Aorta (tissue), 5 donors: ENCODE results near the gene CRYGN. TPM values are rescaled to one million over a fixed set of nuclear protein-coding genes. Genes with fewer than 3 reads are reported as not detected.
A peak's percentile ranks its signal among the peaks of the same experiment; 100 is the strongest.

Source experiments
- ATAC-seq: fragments of 200-7000 bp; cut with Tn5 transposase; one replicate; pipeline ENCODE4 v1.9.1; 2022; ENCODE audit warnings: moderate library complexity; ENCODE audit not compliant: low FRiP score
- DNase-seq, 2 donors: peaks; one replicate each; pipeline ENCODE4 v3.0.0-alpha.2; 2020
- H3K27ac ChIP-seq, 2 donors: one replicate each; pipeline ENCODE4 v1.5.1; 2013; ENCODE audit warnings: low read length in 2 of 2, mild to moderate bottlenecking in 2 of 2, moderate library complexity in 2 of 2, control low read depth in 1 of 2, inconsistent platforms in 1 of 2, low read depth in 1 of 2
- H3K27me3 ChIP-seq, 2 donors: one replicate each; pipeline ENCODE4 v1.6.1; 2013; ENCODE audit warnings: control low read depth in 1 of 2, low read length in 1 of 2, mild to moderate bottlenecking in 1 of 2, moderate library complexity in 1 of 2; ENCODE audit not compliant: insufficient read depth in 2 of 2, control insufficient read depth in 1 of 2
- H3K36me3 ChIP-seq, 2 donors: one replicate each; pipeline ENCODE4 v1.6.1; 2013; ENCODE audit warnings: control low read depth in 1 of 2, low read length in 1 of 2, mild to moderate bottlenecking in 1 of 2; ENCODE audit not compliant: insufficient read depth in 2 of 2, control insufficient read depth in 1 of 2
- H3K4me1 ChIP-seq, 2 donors: one replicate each; pipeline ENCODE4 v1.6.1; 2013; ENCODE audit warnings: low read length in 2 of 2, control low read depth in 1 of 2, mild to moderate bottlenecking in 1 of 2, moderate library complexity in 1 of 2; ENCODE audit not compliant: insufficient read depth in 2 of 2, control insufficient read depth in 1 of 2
- H3K4me3 ChIP-seq, 2 donors: one replicate each; pipeline ENCODE4 v1.5.1; 2013; ENCODE audit warnings: low read length in 2 of 2, control low read depth in 1 of 2, mild to moderate bottlenecking in 1 of 2
- H3K9me3 ChIP-seq: one replicate; pipeline ENCODE4 v1.6.1; 2013; ENCODE audit warnings: mild to moderate bottlenecking, low read length; ENCODE audit not compliant: control insufficient read depth
- WGBS, 2 donors: extraction: QIAGEN DNeasy Blood & Tissue Kit; methylation state at CpG; one replicate each; pipeline ENCODE4 v1.1.7; 2013; 5-methylcytosine and 5-hydroxymethylcytosine counted together
- intact Hi-C, 2 donors: fragments of 100-400 bp; cut with DNase I; formaldehyde crosslinking; loops; one replicate each; pipeline versions ENCODE4 v1.14.2 to v1.15.0; 2022
- polyA plus RNA-seq, 2 donors: library from polyadenylated mRNA; stranded (reverse); fragments of 200-250 nt; gene quantifications; one replicate each; pipeline ENCODE4 v1.2.3, GENCODE V29; 2013
- total RNA-seq, 2 donors: library from RNA; stranded (reverse); fragmentation: NEBNext Ultra II Directional; extraction: Animal tissue kit (Norgen Biotek cat#: 25700); gene quantifications; one replicate each; pipeline ENCODE4 v1.2.1, GENCODE V29; 2021
- donor health status: healthy with polysubstance abuse.
- donor health status: Bipolar disorder and iron deficiency.
- donor health status: DM: no; HTN: no; CAD: no.
- donor health status: DM: no; HTN: no; CAD: no.
- donor health status: DM: yes; HTN: yes; CAD: no.

The CRYGN gene
- total and polyA plus RNA-seq, 4 donors = 0.56 to 1.7 (median 1.1) TPM

DNA sequence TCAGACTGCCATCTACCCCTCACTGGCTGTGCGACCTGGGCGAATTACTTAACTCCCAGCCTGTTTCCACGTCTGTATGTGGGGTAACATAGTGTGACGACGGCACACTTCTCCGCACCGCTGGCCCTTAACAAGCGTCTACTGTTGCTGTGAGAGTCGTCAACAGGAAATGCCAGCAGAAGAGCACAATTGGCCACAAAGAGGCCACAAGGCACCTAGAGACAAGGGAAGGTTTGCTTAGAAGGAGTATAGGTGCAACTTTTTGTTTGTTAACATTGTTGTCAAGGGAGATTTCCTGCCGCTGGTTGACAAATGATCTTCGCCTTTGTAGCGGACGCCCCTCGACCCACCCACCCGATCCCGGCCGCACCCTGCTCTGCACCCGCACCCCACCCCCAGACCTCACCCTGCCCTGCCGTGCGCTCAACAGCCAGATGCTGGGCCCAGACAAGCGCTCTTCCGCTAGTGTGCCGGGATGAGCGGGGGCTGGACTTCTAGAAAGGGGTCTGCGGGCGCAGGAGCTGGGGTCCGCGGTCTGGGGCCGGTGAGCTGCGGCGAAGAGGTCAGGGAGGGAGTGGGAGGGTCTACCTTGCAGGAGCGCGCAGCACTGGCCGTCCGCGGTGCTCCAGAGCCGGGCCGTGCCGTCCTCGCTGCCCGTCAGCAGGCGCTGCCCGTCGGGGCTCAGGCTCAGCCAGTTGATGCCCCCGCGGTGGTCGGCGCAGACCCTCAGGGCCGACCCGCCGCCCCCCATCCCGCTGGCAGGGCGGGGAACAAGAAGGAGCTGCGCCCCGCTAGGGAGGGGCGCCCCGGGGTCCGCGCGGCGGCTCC, 30.9 kb downstream of the CRYGN start:
- Histone ChIP-seq H3K27ac (no peak overlapping the region), H3K27me3 (peaks cover 0 to 2% of the 10 kb centered on the region in 2 donors), H3K4me3 (no peak overlapping the region), H3K36me3 (no peaks in the 10 kb centered on the region), H3K4me1 (no peaks in the 10 kb centered on the region), H3K9me3 (no peaks in the 10 kb centered on the region)
- no peak for DNase-seq
- ATAC-seq = no peak
- intact Hi-C loops = no loop called here
- 27 to 29% methylated on average over 48 to 61 of the region's 61 CpGs for WGBS, 2 donors

- H3K4me3 ChIP-seq = no peak overlapping the region
- intact Hi-C loops = no loop called here
- ATAC-seq (no peak), DNase-seq (no peak)
- no peak overlapping the region for H3K27ac ChIP-seq
- H3K36me3 ChIP-seq = no peaks in the 10 kb centered on the region
- H3K27me3 ChIP-seq = peaks cover 0 to 2% of the 10 kb centered on the region in 2 donors
- WGBS, 2 donors = 87 to 91% methylated on average over 7 of the region's 7 CpGs
- H3K4me1 ChIP-seq = no peaks in the 10 kb centered on the region
- H3K9me3 ChIP-seq = no peaks in the 10 kb centered on the region
These were observed 31.5 kb downstream of the CRYGN start for GRCh38 chr7:151408498-151408838.

DNA sequence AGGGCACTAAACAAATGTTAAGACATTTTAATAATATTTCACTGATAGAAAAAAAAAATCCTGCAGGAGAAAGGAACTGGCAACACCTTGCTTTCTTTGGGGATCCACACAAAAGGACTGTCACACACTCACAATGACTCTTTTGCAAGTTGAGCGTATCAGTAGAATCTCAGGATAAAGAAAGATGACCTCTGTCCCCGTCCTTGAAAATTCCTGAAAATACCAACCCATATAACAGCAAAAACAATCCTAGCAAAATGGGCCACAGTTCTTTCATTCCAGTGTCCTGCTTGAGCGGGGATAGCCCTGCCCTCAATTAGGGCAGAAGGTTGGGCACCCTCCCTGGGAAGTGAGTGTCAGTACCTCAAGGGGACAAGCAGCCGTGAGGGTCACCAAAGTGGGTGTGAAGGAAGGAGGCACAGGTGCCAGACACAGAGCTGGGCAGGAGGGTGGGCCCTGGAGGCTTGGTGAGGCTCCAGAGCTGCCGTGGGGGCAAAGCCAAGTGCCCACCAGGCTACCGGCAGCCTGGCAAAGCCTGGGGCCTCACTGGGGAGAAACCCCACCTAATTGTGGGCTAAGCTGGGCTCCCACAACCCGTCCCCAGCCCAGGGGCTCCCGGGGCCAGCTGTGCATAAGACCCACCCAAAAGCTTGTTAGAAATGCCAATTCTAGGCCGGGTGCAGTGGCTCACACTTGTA, 32.9 kb downstream of the CRYGN start:
- no peaks in the 10 kb centered on the region for H3K4me1 ChIP-seq
- ATAC-seq (no peak), DNase-seq (no peak)
- no peaks in the 10 kb centered on the region for H3K9me3 ChIP-seq
- 93 to 96% methylated on average over 9 of the region's 9 CpGs for WGBS, 2 donors
- H3K4me3 ChIP-seq = no peak overlapping the region
- peaks cover 0 to 2% of the 10 kb centered on the region in 2 donors for H3K27me3 ChIP-seq
- intact Hi-C loops = no loop called here
- no peak overlapping the region for H3K27ac ChIP-seq
- H3K36me3 ChIP-seq = no peaks in the 10 kb centered on the region

DNA sequence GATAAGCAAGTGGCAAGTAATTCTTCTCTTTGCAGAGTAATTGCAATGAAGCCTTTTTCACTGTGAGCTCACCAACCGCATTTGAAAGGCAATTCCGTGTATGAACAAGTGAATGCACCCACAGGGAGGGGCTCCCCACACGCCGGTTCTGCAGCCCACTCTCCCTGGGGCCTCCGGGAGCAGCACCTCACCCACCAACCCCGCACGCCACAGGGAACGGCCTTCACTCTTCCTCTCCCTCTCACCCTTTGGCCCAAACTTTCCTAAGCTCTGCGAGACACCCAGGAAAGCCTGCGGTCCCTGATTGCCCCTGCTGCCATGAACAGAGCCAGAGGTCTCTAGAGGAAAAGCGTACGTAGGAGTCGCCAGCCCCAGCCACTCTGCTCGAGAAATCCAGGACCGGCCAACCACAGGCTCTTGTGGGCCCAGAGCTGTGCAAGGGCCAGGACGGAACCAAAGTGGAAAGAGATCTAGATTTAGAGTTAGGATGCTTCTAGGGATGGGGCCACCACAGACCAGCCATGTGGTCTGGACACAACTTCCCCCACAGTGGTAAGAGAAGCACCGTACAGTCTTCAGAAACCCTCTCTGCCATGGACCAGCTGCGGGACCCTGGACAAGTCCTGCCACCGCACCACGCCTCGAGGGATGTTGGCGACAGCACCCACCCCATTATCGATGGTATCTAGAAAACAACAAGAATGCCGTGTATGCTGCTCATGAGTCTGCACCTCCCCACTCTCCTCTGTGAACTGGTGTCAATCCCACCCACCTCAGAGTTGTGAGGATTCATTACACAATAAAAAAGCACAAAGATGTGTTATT, 33.7 kb downstream of the CRYGN start:
- H3K27ac ChIP-seq = no peak overlapping the region
- no peak for ATAC-seq
- H3K4me1 ChIP-seq = no peaks in the 10 kb centered on the region
- no peaks in the 10 kb centered on the region for H3K36me3 ChIP-seq
- no peaks in the 10 kb centered on the region for H3K9me3 ChIP-seq
- WGBS, 2 donors = 94% methylated on average over 24 of the region's 24 CpGs
- intact Hi-C loops = no loop called here
- peaks cover 0 to 2% of the 10 kb centered on the region in 2 donors for H3K27me3 ChIP-seq
- no peak for DNase-seq
- H3K4me3 ChIP-seq = no peak overlapping the region

- H3K27ac ChIP-seq = no peak overlapping the region
- no peak for ATAC-seq
These were observed 34.4 kb downstream of the CRYGN start for GRCh38 chr7:151405588-151405987.

DNA sequence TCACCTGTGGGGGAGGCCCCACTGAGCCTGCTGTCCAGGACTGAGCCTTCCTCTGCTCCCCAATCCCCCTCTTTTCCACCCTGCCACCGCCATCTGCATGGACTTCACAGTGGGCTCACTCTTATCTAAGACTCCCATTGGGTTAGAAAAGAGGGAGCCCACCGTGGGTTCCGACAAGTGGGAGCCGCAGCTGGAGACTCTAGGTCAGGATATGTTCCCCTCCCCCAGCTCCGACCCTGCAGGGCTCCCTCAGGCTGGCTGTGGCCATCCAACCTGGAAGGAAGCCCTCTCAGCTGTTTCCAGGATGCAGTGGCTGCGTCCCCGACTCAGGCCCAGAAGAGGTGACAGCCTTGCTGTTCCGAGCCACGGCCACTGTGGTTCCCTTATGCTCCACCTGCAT, 34.9 kb downstream of the CRYGN start:
- no peaks in the 10 kb centered on the region for H3K4me1 ChIP-seq
- H3K9me3 ChIP-seq = no peaks in the 10 kb centered on the region
- intact Hi-C loops = no loop called here
- 87 to 88% methylated on average over 9 of the region's 9 CpGs for WGBS, 2 donors
- no peak for DNase-seq
- H3K27ac ChIP-seq = no peak overlapping the region
- H3K36me3 ChIP-seq = no peaks in the 10 kb centered on the region
- H3K4me3 ChIP-seq = no peak overlapping the region
- peaks cover 0 to under 1% of the 10 kb centered on the region in 2 donors for H3K27me3 ChIP-seq
- ATAC-seq = no peak

More at GRCh38 chr7:151405588-151405987, 34.4 kb downstream of the CRYGN start:
- WGBS, 2 donors = 94 to 97% methylated on average over 10 of the region's 10 CpGs
- no peak for DNase-seq
- Histone ChIP-seq H3K27me3 (peaks cover 0 to 2% of the 10 kb centered on the region in 2 donors), H3K36me3 (no peaks in the 10 kb centered on the region), H3K4me1 (no peaks in the 10 kb centered on the region), H3K9me3 (no peaks in the 10 kb centered on the region), H3K4me3 (no peak overlapping the region)
- intact Hi-C loops = no loop called here

GRCh38 chr7:151404216-151405011, 35.5 kb downstream of the CRYGN start:
- Histone ChIP-seq H3K4me1 (no peaks in the 10 kb centered on the region), H3K4me3 (no peak overlapping the region), H3K9me3 (no peaks in the 10 kb centered on the region), H3K27ac (no peak overlapping the region), H3K27me3 (no peaks in the 10 kb centered on the region), H3K36me3 (no peaks in the 10 kb centered on the region)
- ATAC-seq (peak; percentile 47), DNase-seq (peak in 1 of 2 donors; percentile 85)
- WGBS, 2 donors = 51 to 59% methylated on average over 18 of the region's 18 CpGs
- intact Hi-C loops = no loop called here

- intact Hi-C loops = no loop called here
- H3K9me3 ChIP-seq = no peaks in the 10 kb centered on the region
- H3K27me3 ChIP-seq = no peaks in the 10 kb centered on the region
- ATAC-seq (no peak), DNase-seq (no peak)
- no peak overlapping the region for H3K27ac ChIP-seq
- WGBS, 2 donors = 50 to 52% methylated on average over 9 of the region's 9 CpGs
- H3K36me3 ChIP-seq = no peaks in the 10 kb centered on the region
- H3K4me3 ChIP-seq = no peak overlapping the region
- H3K4me1 ChIP-seq = no peaks in the 10 kb centered on the region
These were observed 36.2 kb downstream of the CRYGN start for GRCh38 chr7:151403764-151404163.
